ENCODE measurements around the gene IPO4.

The IPO4 gene

GRCh38 chr14:24147761-24148428 is 40.7 kb downstream of the IPO4 start:
- DNase-seq (ENCODE audit: low read depth in 2 of 2), result no peak

DNA sequence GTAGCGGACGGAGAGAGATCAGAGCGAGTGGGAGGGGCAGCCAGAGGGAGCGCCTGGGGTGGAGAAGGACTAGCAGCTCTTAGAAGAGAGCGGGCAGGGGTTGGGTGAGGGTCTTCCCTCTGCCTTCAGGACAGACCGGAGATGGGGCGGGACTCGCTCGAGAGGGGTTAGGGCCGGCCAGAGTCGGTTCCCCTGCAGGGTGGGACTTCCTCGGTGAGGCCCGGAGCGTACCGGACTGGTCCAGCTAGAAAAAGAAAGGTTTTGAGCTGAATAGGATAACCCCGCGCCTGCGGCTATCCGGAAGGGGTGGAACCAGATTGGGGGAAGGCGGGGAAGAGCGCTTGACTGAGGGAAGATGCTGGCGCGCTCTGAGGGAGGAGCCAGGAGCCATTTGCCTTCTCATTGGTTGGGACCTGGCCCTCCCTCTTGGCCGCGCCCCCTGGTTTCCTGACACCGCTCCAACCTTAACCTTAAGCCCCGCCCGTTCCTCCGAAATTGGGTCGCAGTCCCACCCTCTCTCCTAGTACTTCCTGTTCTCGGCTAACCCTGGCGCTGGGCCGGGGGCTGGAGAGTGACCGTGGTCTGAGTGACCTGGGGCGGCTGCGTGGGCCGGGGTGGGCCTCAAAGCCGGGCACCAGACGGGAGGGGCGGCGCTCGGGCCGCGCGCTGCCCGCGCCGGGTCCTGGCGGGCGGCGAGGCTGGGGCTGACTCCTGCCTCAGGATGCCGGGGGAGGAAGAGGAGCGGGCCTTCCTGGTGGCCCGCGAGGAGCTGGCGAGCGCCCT is 41.4 kb downstream of the IPO4 start, which contains the start of gene RNF31:
RNF31 (plus strand) TSS at position 521 of the 783 bp plus-strand sequence; CDS start at position 722, 201 bp downstream.
- peak; percentile 97 for DNase-seq (ENCODE audit: low read depth in 2 of 2)

DNA sequence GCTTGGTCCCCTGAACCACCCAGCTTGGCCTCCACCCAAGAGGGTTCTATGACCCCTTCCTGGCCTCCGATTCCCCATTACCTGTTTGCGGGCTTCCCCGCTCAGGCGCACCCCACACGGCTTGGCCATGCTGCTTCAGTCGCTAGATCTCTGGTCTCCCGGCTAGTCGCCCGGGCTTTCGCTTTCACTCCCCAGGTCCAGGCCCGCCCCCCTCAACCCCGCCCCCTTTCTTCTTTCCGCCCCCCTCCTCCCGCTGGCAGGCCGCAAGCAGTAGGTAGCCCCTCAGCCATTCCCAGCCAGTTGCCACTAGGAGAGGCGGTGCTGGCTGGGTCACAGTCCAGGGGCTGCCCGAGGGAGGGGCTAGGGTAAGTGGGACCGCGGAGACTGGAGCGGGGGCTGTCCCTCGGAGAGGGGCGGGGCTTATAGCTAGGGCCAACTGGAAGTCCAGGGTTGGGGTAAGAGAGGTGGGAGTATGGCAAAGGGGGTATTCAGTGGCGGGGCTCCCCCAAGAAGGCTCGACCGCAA is 42.1 kb downstream of the IPO4 start, which contains the start of gene PSME2:
PSME2 (minus strand) TSS at position 158 of the 525 bp plus-strand sequence; CDS start at position 129, 29 bp downstream.
- peak; percentile 93 to 95 for DNase-seq (ENCODE audit: low read depth in 2 of 2)

DNA sequence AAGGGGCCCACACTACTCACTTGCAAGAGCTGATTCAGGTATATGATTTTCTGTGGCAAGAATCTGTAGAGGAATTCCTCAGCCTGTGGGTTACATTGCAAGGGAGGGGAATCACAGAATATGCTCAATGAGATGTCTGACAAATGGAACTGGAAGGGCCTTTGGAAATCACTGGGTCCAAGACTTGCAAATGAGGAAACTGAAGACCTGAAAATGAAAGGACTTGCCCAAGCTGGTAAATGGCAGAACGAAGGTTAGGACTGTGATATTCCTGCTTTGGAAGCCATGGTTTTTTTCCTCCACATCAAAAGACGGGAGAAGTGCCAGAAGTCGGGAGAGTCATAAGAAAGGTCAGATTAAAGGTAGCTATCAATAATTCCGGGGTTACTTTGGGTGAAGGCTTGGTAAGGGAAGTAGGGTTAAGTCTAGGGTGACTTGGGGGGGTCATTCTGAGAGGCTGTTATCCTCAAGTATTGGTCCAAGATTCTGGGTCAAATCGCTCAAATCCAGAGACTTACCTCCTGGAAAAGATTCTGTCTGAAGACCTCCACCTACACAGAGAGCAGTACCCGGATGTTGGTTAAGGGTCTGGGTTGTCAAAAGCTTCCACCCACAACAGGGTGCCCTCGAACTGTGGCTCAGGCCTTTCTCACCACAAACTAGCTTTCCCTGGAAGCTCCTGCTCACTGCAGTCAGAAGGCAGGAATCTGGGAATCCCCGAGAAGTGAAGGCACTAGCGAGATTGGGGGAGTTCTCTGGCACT is 42.7 kb downstream of the IPO4 start:
- DNase-seq (ENCODE audit: low read depth in 2 of 2), result no peak

GRCh38 chr14:24145219-24145618 is 43.4 kb downstream of the IPO4 start:
- DNase-seq (ENCODE audit: low read depth in 2 of 2), result no peak

- no peak for DNase-seq (ENCODE audit: low read depth in 2 of 2)
Measured at GRCh38 chr14:24144451-24144850, 44.2 kb downstream of the IPO4 start.

DNA sequence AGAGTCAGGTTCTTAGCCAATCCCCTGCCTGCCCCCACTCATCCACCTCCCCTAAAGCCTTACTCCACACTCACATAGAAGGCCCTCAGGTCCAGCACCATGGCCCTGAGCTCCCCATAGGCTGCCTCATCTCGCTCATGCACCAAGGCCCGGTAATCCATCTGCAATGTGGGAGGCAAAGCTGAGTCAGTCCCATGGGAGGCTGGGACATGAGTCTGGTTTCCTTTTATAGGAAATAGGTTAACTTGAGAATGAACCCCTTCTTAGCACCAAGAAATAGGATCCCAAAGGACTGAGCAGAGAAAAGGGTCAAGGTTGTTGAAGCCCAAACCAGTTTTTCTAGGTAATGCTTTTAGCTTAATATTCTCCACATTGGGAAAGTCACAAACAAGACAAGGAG is 45.1 kb downstream of the IPO4 start:
- no peak for DNase-seq (ENCODE audit: low read depth in 2 of 2)

GRCh38 chr14:24141097-24141880 is 47.3 kb downstream of the IPO4 start, which contains the start of gene EMC9:
TSS of gene EMC9 (minus strand) at chr14:24141591. CDS start at chr14:24141304, 287 bp downstream.
- peak; percentile 100 for DNase-seq (ENCODE audit: low read depth in 2 of 2)

GRCh38 chr14:24139272-24139934 is 49.2 kb downstream of the IPO4 start:
- DNase-seq (ENCODE audit: low read depth in 2 of 2), result no peak

DNA sequence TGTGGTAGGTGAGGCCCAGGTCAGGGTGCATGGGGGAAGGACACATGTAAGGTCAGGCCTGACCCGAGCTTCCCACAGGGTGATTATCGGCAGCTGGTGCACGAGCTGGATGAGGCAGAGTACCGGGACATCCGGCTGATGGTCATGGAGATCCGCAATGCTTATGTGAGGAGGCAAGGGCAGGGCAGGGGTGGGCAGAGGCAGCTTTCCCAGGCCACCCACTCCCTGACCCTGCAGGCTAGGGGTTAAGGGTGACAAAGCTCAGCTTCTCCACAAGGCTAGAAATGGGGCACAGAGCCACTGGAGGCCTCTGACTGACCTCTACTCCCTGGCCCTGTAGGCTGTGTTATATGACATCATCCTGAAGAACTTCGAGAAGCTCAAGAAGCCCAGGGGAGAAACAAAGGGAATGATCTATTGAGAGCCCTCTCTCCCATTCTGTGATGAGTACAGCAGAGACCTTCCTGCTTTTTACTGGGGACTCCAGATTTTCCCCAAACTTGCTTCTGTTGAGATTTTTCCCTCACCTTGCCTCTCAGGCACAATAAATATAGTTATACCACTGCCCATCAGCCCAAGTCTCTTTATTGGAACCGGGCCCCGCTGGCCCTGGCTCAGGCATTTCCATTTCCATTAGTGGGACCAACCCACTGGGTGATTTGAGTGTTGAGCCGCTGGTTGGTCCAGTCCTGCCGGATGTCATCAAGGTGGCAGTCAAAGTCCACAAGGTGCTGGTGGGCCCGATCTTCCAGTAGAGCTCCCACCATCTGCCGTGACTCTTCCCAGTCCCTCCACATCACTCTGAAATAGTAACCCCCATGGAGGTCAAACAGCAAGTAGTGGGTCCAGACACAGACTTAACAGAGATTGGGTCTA is 50.0 kb downstream of the IPO4 start:
- no peak for DNase-seq (ENCODE audit: low read depth in 2 of 2)

GRCh38 chr14:24137529-24138395 is 50.9 kb downstream of the IPO4 start:
- no peak for DNase-seq (ENCODE audit: low read depth in 2 of 2)

- no peak for DNase-seq (ENCODE audit: low read depth in 2 of 2)
Measured at GRCh38 chr14:24136684-24137528, 51.7 kb downstream of the IPO4 start.

GRCh38 chr14:24135834-24136683 is 52.6 kb downstream of the IPO4 start, which contains the start of gene PSME1:
TSS of gene PSME1 (plus strand) at chr14:24136194. CDS start at chr14:24136263, 69 bp downstream.
- peak; percentile 88 to 90 for DNase-seq (ENCODE audit: low read depth in 2 of 2)

DNA sequence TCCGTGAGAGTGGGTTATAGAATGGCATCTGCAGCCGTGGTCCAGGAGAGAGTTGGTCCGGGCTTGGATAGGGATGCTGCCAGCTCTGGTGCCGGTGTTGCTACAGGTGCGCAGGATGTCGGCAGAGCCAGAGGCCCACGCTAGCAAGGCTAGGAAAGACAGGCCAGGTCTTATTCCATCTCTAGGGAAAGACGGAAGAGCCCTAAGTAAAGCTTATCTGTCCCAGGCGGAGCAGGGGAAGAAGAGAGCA is 53.1 kb downstream of the IPO4 start:
- DNase-seq (ENCODE audit: low read depth in 2 of 2), result no peak

GRCh38 chr14:24133735-24134134 is 54.9 kb downstream of the IPO4 start:
- DNase-seq (ENCODE audit: low read depth in 2 of 2), result no peak

DNA sequence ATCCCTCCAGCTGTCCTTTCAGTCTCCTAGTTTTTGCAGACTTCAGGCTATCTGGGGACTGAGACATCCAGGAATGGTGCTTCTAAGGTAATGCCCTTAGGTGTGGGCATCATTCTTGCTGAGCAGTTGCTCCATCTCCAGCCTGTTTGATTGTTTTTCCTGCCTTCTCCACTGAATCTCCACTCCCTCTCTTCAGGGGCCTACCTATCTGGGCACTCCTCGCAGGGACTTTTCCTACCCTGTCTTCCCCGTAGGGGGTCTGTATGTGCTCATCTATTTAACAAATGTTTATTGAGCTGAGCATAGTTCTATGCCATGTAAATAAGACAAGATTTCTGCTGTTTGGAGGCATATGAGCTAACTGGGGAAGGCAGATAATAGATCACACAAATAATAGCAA is 55.6 kb downstream of the IPO4 start:
- no peak for DNase-seq (ENCODE audit: low read depth in 2 of 2)
